ENCODE data around the gene CPXM1. TPM values are rescaled to one million over a fixed set of nuclear protein-coding genes. Genes with fewer than 3 reads are reported as not detected.

The CPXM1 gene
- total and polyA plus RNA-seq, 9 of the 15 experiments (the other 6 are each of a cell fraction or from before 2014, with no cell fraction given), result 0.04 to 1.1 (median 0.37) TPM; not detected in 2

DNA sequence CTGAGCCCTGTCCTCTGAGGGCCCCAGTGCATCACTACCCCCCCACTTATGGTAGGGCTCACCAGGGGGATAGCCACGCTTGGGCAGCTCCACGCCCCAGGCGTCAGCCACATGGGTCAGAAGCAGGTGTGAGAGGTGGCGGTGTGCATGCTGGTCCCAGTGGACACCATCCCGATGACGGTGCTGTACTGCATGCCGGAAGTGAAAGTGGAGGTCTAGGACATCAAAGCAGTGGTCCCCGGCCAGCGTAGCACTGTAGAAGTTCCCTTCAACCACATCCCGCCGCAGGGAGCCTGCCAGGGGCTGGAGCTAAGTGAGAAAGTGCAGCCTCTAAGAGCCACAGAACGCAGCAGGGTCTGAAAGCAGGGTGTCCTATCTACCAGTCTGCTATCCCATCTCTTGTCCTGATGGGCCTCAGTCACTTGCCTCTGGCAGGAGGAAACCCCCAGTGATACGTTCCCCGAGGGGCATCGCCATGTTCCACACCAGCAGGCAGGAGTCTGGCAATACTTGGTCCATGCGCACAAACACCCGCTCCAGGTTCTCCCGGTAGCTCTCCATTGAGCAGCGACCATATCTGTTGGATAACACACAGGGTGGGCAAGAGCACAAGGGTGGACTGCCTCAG is 37.9 kb upstream of the CPXM1 start:
- intact Hi-C loops (cut with micrococcal nuclease) (no loop called here), in situ Hi-C loops (cut with MboI) (no loop called here)
- ChIA-PET CTCF (ENCODE audit: low intra/inter-chr PET ratio) (no interaction called here), POLR2A (interaction anchor here (0.7 kb wide), 1 partner anchor 11 kb away, joined by 4 read pairs; no protein-coding TSS in a partner anchor)
- WGBS (ENCODE audit: insufficient coverage, low coverage, missing lambda C conversion rate), result 85% methylated on average over 18 of the region's 19 CpGs
- TF ChIP-seq, protein P1, sequence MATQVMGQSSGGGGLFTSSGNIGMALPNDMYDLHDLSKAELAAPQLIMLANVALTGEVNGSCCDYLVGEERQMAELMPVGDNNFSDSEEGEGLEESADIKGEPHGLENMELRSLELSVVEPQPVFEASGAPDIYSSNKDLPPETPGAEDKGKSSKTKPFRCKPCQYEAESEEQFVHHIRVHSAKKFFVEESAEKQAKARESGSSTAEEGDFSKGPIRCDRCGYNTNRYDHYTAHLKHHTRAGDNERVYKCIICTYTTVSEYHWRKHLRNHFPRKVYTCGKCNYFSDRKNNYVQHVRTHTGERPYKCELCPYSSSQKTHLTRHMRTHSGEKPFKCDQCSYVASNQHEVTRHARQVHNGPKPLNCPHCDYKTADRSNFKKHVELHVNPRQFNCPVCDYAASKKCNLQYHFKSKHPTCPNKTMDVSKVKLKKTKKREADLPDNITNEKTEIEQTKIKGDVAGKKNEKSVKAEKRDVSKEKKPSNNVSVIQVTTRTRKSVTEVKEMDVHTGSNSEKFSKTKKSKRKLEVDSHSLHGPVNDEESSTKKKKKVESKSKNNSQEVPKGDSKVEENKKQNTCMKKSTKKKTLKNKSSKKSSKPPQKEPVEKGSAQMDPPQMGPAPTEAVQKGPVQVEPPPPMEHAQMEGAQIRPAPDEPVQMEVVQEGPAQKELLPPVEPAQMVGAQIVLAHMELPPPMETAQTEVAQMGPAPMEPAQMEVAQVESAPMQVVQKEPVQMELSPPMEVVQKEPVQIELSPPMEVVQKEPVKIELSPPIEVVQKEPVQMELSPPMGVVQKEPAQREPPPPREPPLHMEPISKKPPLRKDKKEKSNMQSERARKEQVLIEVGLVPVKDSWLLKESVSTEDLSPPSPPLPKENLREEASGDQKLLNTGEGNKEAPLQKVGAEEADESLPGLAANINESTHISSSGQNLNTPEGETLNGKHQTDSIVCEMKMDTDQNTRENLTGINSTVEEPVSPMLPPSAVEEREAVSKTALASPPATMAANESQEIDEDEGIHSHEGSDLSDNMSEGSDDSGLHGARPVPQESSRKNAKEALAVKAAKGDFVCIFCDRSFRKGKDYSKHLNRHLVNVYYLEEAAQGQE (IDR thresholded peaks at IDR 0.05; ENCODE audit: borderline replicate concordance), result no peak
- TF ChIP-seq, protein P1 (CRISPR knock-in tag; IDR thresholded peaks at IDR 0.05; ENCODE audit: low read depth), result no peak
- TF ChIP-seq POLR3G (IDR thresholded peaks at IDR 0.05; ENCODE audit: extremely low read depth, insufficient read length, insufficient replicate concordance) (no peak), MEF2D (tag; conservative IDR thresholded peaks at IDR 0.05; ENCODE audit: low read depth) (no peak), KLF13 (tag; IDR thresholded peaks at IDR 0.05; ENCODE audit: borderline replicate concordance, low read depth) (no peak), CBX2 (IDR thresholded peaks at IDR 0.05; ENCODE audit: insufficient read depth, low read length, poor library complexity, severe bottlenecking) (no peak)
- Histone ChIP-seq H2AFZ (ENCODE audit: low read depth, low read length) (no peak overlapping the region), H3K36me3 (ENCODE audit: control insufficient read depth, insufficient read depth, low read length) (no peaks in the 10 kb centered on the region), H3K9me1 (ENCODE audit: control insufficient read depth, insufficient read depth, low read length) (no peaks in the 10 kb centered on the region), H3K4me2 (ENCODE audit: insufficient read depth, low read length) (no peak overlapping the region), H3K4me3 (no peak overlapping the region), H4K20me1 (replicated peaks; ENCODE audit: control insufficient read depth, insufficient read depth, low read length) (no peaks in the 10 kb centered on the region), H3K27ac (ENCODE audit: extremely low read depth, low read depth, low read length) (no peak overlapping the region), H3K9ac (ENCODE audit: insufficient read depth in 1 of 2, low read depth in 2 of 2, low read length in 2 of 2) (no peak overlapping the region; a peak in 1 of 4 replicates), H3K9me3 (replicated peaks; ENCODE audit: control insufficient read depth, insufficient read depth, low read depth, low read length) (no peaks in the 10 kb centered on the region), H3K4me1 (replicated peaks in 1 of 2; ENCODE audit: control insufficient read depth in 2 of 2, insufficient read depth in 2 of 2, low read length in 2 of 2) (peaks cover 9 to 25% of the 10 kb centered on the region in 2 experiments; a peak in 4 of 5 replicates), H3K27me3 (ENCODE audit: control insufficient read depth in 2 of 2, insufficient read depth in 2 of 2, low read length in 2 of 2) (no peaks in the 10 kb centered on the region), H3K79me2 (ENCODE audit: control insufficient read depth, insufficient read depth, low read length) (peaks cover 3% of the 10 kb centered on the region; the same call in 1 of the 3 replicates)
- ATAC-seq, result no peak
- no peak for FAIRE-seq
- peak in 1 of 4 experiments; percentile 1 for DNase-seq (ENCODE audit: extremely low read depth in 1 of 4, low spot score in 3 of 4)
- BruUV-seq (replicated peaks), result no TSS peak

Data from K562 (cell line).